ENCODE results near the gene ATG2B.

Gene ATG2B

GRCh38 chr14:96393071-96393691, 30.0 kb upstream of the ATG2B start:
- no peaks in the 10 kb centered on the region for H3K36me3 Mint-ChIP-seq (ENCODE audit: insufficient read depth)
- H3K4me1 Mint-ChIP-seq, result peaks cover 5% of the 10 kb centered on the region
- DNase-seq (ENCODE audit: low spot score in 2 of 2), result no peak
- ATAC-seq (replicated peaks; ENCODE audit: extremely low read depth, poor library complexity, severe bottlenecking), result no peak
- peak overlapping the region; percentile 86 for H3K4me3 Mint-ChIP-seq
- H3K9me3 Mint-ChIP-seq, result no peaks in the 10 kb centered on the region
- H3K27ac Mint-ChIP-seq (ENCODE audit: low read depth), result no peak overlapping the region
- H3K27me3 Mint-ChIP-seq, result no peaks in the 10 kb centered on the region

GRCh38 chr14:96391293-96392118, 28.4 kb upstream of the ATG2B start:
- Mint-ChIP-seq H3K9me3 (no peaks in the 10 kb centered on the region), H3K4me1 (peaks cover 5% of the 10 kb centered on the region), H3K36me3 (ENCODE audit: insufficient read depth) (peaks cover 2% of the 10 kb centered on the region), H3K4me3 (peak overlapping the region; percentile 86), H3K27me3 (no peaks in the 10 kb centered on the region), H3K27ac (ENCODE audit: low read depth) (peak overlapping the region; percentile 87)
- ATAC-seq (replicated peaks; ENCODE audit: extremely low read depth, poor library complexity, severe bottlenecking), result peak; percentile 91
- DNase-seq (ENCODE audit: low spot score in 2 of 2), result peak; percentile 99 to 100

- DNase-seq (ENCODE audit: low spot score in 2 of 2) (no peak), ATAC-seq (replicated peaks; ENCODE audit: extremely low read depth, poor library complexity, severe bottlenecking) (no peak)
- Mint-ChIP-seq H3K4me1 (peaks cover 5% of the 10 kb centered on the region), H3K27me3 (no peaks in the 10 kb centered on the region), H3K9me3 (no peaks in the 10 kb centered on the region), H3K36me3 (ENCODE audit: insufficient read depth) (peaks cover 5% of the 10 kb centered on the region), H3K27ac (ENCODE audit: low read depth) (peak overlapping the region; percentile 87), H3K4me3 (peak overlapping the region; percentile 86)
These were observed 27.8 kb upstream of the ATG2B start for GRCh38 chr14:96390965-96391292.

GRCh38 chr14:96385385-96385784, 22.2 kb upstream of the ATG2B start:
- no peak overlapping the region for H3K27ac Mint-ChIP-seq (ENCODE audit: low read depth)
- H3K36me3 Mint-ChIP-seq (ENCODE audit: insufficient read depth), result peaks cover 20% of the 10 kb centered on the region

GRCh38 chr14:96384740-96385139, 21.6 kb upstream of the ATG2B start:
- H3K9me3 Mint-ChIP-seq, result no peaks in the 10 kb centered on the region
- no peak for ATAC-seq (replicated peaks; ENCODE audit: extremely low read depth, poor library complexity, severe bottlenecking)
- no peak for DNase-seq (ENCODE audit: low spot score in 2 of 2)
- H3K4me3 Mint-ChIP-seq, result no peak overlapping the region
- peaks cover 20% of the 10 kb centered on the region for H3K36me3 Mint-ChIP-seq (ENCODE audit: insufficient read depth)
- H3K27ac Mint-ChIP-seq (ENCODE audit: low read depth), result no peak overlapping the region
- H3K27me3 Mint-ChIP-seq, result no peaks in the 10 kb centered on the region
- H3K4me1 Mint-ChIP-seq, result no peaks in the 10 kb centered on the region

More at GRCh38 chr14:96385385-96385784, 22.2 kb upstream of the ATG2B start:
- no peak overlapping the region for H3K4me3 Mint-ChIP-seq
- no peaks in the 10 kb centered on the region for H3K4me1 Mint-ChIP-seq
- no peak for ATAC-seq (replicated peaks; ENCODE audit: extremely low read depth, poor library complexity, severe bottlenecking)
- DNase-seq (ENCODE audit: low spot score in 2 of 2), result no peak
- H3K27me3 Mint-ChIP-seq, result no peaks in the 10 kb centered on the region
- H3K9me3 Mint-ChIP-seq, result no peaks in the 10 kb centered on the region

GRCh38 chr14:96384053-96384452, 20.9 kb upstream of the ATG2B start:
- Mint-ChIP-seq H3K4me1 (no peaks in the 10 kb centered on the region), H3K27ac (ENCODE audit: low read depth) (no peak overlapping the region)
- ATAC-seq (replicated peaks; ENCODE audit: extremely low read depth, poor library complexity, severe bottlenecking), result no peak

GRCh38 chr14:96383445-96383844, 20.3 kb upstream of the ATG2B start:
- no peaks in the 10 kb centered on the region for H3K4me1 Mint-ChIP-seq
- DNase-seq (ENCODE audit: low spot score in 2 of 2) (no peak), ATAC-seq (replicated peaks; ENCODE audit: extremely low read depth, poor library complexity, severe bottlenecking) (no peak)
- H3K4me3 Mint-ChIP-seq, result no peak overlapping the region
- H3K9me3 Mint-ChIP-seq, result no peaks in the 10 kb centered on the region
- H3K36me3 Mint-ChIP-seq (ENCODE audit: insufficient read depth), result peaks cover 20% of the 10 kb centered on the region
- H3K27ac Mint-ChIP-seq (ENCODE audit: low read depth), result no peak overlapping the region
- H3K27me3 Mint-ChIP-seq, result no peaks in the 10 kb centered on the region

More at GRCh38 chr14:96384053-96384452, 20.9 kb upstream of the ATG2B start:
- H3K9me3 Mint-ChIP-seq, result no peaks in the 10 kb centered on the region
- H3K36me3 Mint-ChIP-seq (ENCODE audit: insufficient read depth), result peaks cover 20% of the 10 kb centered on the region
- DNase-seq (ENCODE audit: low spot score in 2 of 2), result no peak
- no peaks in the 10 kb centered on the region for H3K27me3 Mint-ChIP-seq
- H3K4me3 Mint-ChIP-seq, result no peak overlapping the region

GRCh38 chr14:96380735-96381134, 17.6 kb upstream of the ATG2B start:
- Mint-ChIP-seq H3K9me3 (no peaks in the 10 kb centered on the region), H3K4me1 (no peaks in the 10 kb centered on the region), H3K36me3 (ENCODE audit: insufficient read depth) (peaks cover 14% of the 10 kb centered on the region), H3K27ac (ENCODE audit: low read depth) (no peak overlapping the region), H3K4me3 (no peak overlapping the region), H3K27me3 (no peaks in the 10 kb centered on the region)
- DNase-seq (ENCODE audit: low spot score in 2 of 2) (no peak), ATAC-seq (replicated peaks; ENCODE audit: extremely low read depth, poor library complexity, severe bottlenecking) (no peak)

GRCh38 chr14:96376093-96376492, 13.0 kb upstream of the ATG2B start:
- DNase-seq (ENCODE audit: low spot score in 2 of 2) (no peak), ATAC-seq (replicated peaks; ENCODE audit: extremely low read depth, poor library complexity, severe bottlenecking) (no peak)
- no peak overlapping the region for H3K4me3 Mint-ChIP-seq
- H3K4me1 Mint-ChIP-seq, result peaks cover 10% of the 10 kb centered on the region
- H3K27ac Mint-ChIP-seq (ENCODE audit: low read depth), result no peak overlapping the region
- no peaks in the 10 kb centered on the region for H3K9me3 Mint-ChIP-seq
- H3K36me3 Mint-ChIP-seq (ENCODE audit: insufficient read depth), result peaks cover 5% of the 10 kb centered on the region
- no peaks in the 10 kb centered on the region for H3K27me3 Mint-ChIP-seq

- Mint-ChIP-seq H3K27ac (ENCODE audit: low read depth) (no peak overlapping the region), H3K36me3 (ENCODE audit: insufficient read depth) (peaks cover 2% of the 10 kb centered on the region), H3K9me3 (no peaks in the 10 kb centered on the region), H3K27me3 (no peaks in the 10 kb centered on the region), H3K4me1 (peaks cover 20% of the 10 kb centered on the region), H3K4me3 (no peak overlapping the region)
- ATAC-seq (replicated peaks; ENCODE audit: extremely low read depth, poor library complexity, severe bottlenecking) (no peak), DNase-seq (ENCODE audit: low spot score in 2 of 2) (no peak)
These were observed 10.4 kb upstream of the ATG2B start for GRCh38 chr14:96373538-96373937.

GRCh38 chr14:96370528-96370927, 7.4 kb upstream of the ATG2B start:
- H3K36me3 Mint-ChIP-seq (ENCODE audit: insufficient read depth), result peaks cover 2% of the 10 kb centered on the region
- H3K27ac Mint-ChIP-seq (ENCODE audit: low read depth), result no peak overlapping the region
- peaks cover 22% of the 10 kb centered on the region for H3K4me1 Mint-ChIP-seq
- ATAC-seq (replicated peaks; ENCODE audit: extremely low read depth, poor library complexity, severe bottlenecking) (no peak), DNase-seq (ENCODE audit: low spot score in 2 of 2) (no peak)
- H3K4me3 Mint-ChIP-seq, result no peak overlapping the region
- no peaks in the 10 kb centered on the region for H3K27me3 Mint-ChIP-seq
- no peaks in the 10 kb centered on the region for H3K9me3 Mint-ChIP-seq

- no peaks in the 10 kb centered on the region for H3K9me3 Mint-ChIP-seq
These were observed 5.4 kb upstream of the ATG2B start for GRCh38 chr14:96368534-96368933.

GRCh38 chr14:96364962-96365361, 1.8 kb upstream of the ATG2B start:
- H3K27ac Mint-ChIP-seq (ENCODE audit: low read depth), result peak overlapping the region; percentile 19
- H3K9me3 Mint-ChIP-seq, result no peaks in the 10 kb centered on the region
- H3K36me3 Mint-ChIP-seq (ENCODE audit: insufficient read depth), result peaks cover 12% of the 10 kb centered on the region
- DNase-seq (ENCODE audit: low spot score in 2 of 2) (no peak), ATAC-seq (replicated peaks; ENCODE audit: extremely low read depth, poor library complexity, severe bottlenecking) (no peak)
- H3K4me1 Mint-ChIP-seq, result peaks cover 45% of the 10 kb centered on the region
- peak overlapping the region; percentile 88 for H3K4me3 Mint-ChIP-seq
- no peaks in the 10 kb centered on the region for H3K27me3 Mint-ChIP-seq

More at GRCh38 chr14:96368534-96368933, 5.4 kb upstream of the ATG2B start:
- no peak overlapping the region for H3K4me3 Mint-ChIP-seq
- H3K36me3 Mint-ChIP-seq (ENCODE audit: insufficient read depth), result peaks cover 4% of the 10 kb centered on the region
- no peak overlapping the region for H3K27ac Mint-ChIP-seq (ENCODE audit: low read depth)
- ATAC-seq (replicated peaks; ENCODE audit: extremely low read depth, poor library complexity, severe bottlenecking), result no peak
- no peak for DNase-seq (ENCODE audit: low spot score in 2 of 2)
- H3K27me3 Mint-ChIP-seq, result no peaks in the 10 kb centered on the region
- peaks cover 30% of the 10 kb centered on the region for H3K4me1 Mint-ChIP-seq
